ENCODE results near the gene APBB1. TPM values are rescaled to one million over a fixed set of nuclear protein-coding genes. Genes with fewer than 3 reads are reported as not detected.
A peak's percentile ranks its signal among the peaks of the same experiment; 100 is the strongest.

Gene APBB1
- total RNA-seq, 1 experiment from 2014 or later: 24.7 TPM

DNA sequence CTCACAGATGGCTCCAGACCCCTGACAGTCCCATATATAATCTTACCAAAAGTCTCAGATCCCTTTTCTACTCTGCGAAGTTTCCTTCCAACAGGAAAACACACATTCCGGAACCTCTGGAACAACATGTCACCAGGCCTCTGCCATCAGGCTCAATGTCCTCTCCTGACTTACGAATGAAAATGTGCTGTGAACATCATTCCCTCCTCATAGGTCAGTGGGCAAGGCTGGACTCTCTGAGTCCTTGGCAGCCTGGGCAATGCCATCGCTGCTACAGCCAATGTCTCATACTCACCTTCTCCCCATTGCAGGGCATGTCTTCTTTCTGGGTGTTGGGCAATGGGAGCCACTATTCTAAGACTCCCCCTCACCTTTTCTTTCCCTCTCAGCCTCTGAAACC, 23.5 kb upstream of the APBB1 start:
- no peaks in the 10 kb centered on the region for H3K36me3 ChIP-seq (ENCODE audit: low read depth, low read length)
- CTCF ChIA-PET: interaction anchor here (1.4 kb wide), 1 partner anchor 67 kb away, joined by 9 read pairs; no protein-coding TSS in a partner anchor
- TF ChIP-seq EZH2 (IDR thresholded peaks at IDR 0.05; ENCODE audit: low read length, unreplicated experiment) (no peak), EZH2phosphoT487 (IDR thresholded peaks at IDR 0.05; ENCODE audit: borderline replicate concordance, low read length) (no peak)
- TF ChIP-seq, protein P1, sequence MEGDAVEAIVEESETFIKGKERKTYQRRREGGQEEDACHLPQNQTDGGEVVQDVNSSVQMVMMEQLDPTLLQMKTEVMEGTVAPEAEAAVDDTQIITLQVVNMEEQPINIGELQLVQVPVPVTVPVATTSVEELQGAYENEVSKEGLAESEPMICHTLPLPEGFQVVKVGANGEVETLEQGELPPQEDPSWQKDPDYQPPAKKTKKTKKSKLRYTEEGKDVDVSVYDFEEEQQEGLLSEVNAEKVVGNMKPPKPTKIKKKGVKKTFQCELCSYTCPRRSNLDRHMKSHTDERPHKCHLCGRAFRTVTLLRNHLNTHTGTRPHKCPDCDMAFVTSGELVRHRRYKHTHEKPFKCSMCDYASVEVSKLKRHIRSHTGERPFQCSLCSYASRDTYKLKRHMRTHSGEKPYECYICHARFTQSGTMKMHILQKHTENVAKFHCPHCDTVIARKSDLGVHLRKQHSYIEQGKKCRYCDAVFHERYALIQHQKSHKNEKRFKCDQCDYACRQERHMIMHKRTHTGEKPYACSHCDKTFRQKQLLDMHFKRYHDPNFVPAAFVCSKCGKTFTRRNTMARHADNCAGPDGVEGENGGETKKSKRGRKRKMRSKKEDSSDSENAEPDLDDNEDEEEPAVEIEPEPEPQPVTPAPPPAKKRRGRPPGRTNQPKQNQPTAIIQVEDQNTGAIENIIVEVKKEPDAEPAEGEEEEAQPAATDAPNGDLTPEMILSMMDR (conservative IDR thresholded peaks at IDR 0.05; ENCODE audit: low read depth, low read length): no peak
- no peaks in the 10 kb centered on the region for H3K27me3 ChIP-seq (ENCODE audit: low read length)
- no peak overlapping the region for H3K4me2 ChIP-seq (ENCODE audit: low read length)
- POLR2A ChIA-PET (ENCODE audit: unreplicated experiment): no interaction called here
- no peak for ATAC-seq
- H3K9ac ChIP-seq (ENCODE audit: low read length): no peak overlapping the region
- no peak overlapping the region for H3K27ac ChIP-seq (ENCODE audit: low read length)
- intact Hi-C loops (cut with micrococcal nuclease): no loop called here
- no peak for DNase-seq
- no peaks in the 10 kb centered on the region for H3K9me3 ChIP-seq (ENCODE audit: low read length)
- H3K4me1 ChIP-seq (ENCODE audit: insufficient read depth, low read length): no peaks in the 10 kb centered on the region
- H2AFZ ChIP-seq (ENCODE audit: low read length): no peak overlapping the region
- H3F3A ChIP-seq (ENCODE audit: low read length, unreplicated experiment): no peaks in the 10 kb centered on the region
- H4K20me1 ChIP-seq (ENCODE audit: low read length): no peaks in the 10 kb centered on the region
- H3K4me3 ChIP-seq (ENCODE audit: low read length): no peak overlapping the region
- BruUV-seq (replicated peaks): no TSS peak
- H3K9me2 ChIP-seq (replicated peaks; ENCODE audit: low read length): no peaks in the 10 kb centered on the region
- H3K79me2 ChIP-seq (ENCODE audit: low read length): no peaks in the 10 kb centered on the region

DNA sequence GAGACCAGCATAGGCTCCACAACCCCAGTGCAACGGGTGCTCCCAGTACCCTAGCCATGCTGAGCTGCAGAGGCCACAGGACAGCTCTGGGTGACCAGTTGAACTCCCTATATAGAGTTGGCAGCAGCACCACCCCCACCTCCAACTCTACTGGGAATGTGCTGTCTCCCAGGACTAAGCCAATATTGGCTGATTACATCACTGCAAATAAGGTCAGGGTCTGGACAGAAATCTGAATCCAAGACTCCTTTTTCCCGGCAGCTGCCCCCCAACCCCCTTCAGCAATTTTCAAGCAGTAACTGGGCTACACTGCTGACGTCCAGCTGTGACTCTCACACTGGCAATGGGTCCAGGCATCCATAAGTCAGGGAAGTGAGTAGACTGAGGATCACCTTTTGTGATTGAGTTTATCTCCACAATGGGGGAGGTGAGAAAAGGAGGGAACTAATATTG, 22.0 kb upstream of the APBB1 start, which contains the start of gene HPX:
Gene HPX, minus strand, starts transcription at position 82 of the 453 bp plus-strand sequence. Its CDS starts 24 bp downstream, at position 58.
- no peak within 1 kb of the TSS for H3K4me2 ChIP-seq (ENCODE audit: low read length)
- no peaks in the 10 kb centered on the region for H3K36me3 ChIP-seq (ENCODE audit: low read depth, low read length)
- H4K20me1 ChIP-seq (ENCODE audit: low read length): no peaks in the 10 kb centered on the region
- no peaks in the 10 kb centered on the region for H3K4me1 ChIP-seq (ENCODE audit: insufficient read depth, low read length)
- no peaks in the 10 kb centered on the region for H3K9me3 ChIP-seq (ENCODE audit: low read length)
- no TSS peak for BruUV-seq (replicated peaks)
- intact Hi-C loops (cut with micrococcal nuclease): no loop called here
- no peak within 1 kb of the TSS for H3K27ac ChIP-seq (ENCODE audit: low read length)
- POLR2A ChIA-PET (ENCODE audit: unreplicated experiment): no interaction called here
- CTCF ChIA-PET: interaction anchor here (0.5 to 0.8 kb wide), 2 partner anchors 14 to 62 kb away, joined by 4 read pairs; no protein-coding TSS in a partner anchor
- no peaks in the 10 kb centered on the region for H3K9me2 ChIP-seq (replicated peaks; ENCODE audit: low read length)
- H3K4me3 ChIP-seq (ENCODE audit: low read length): no peak within 1 kb of the TSS
- no peaks in the 10 kb centered on the region for H3F3A ChIP-seq (ENCODE audit: low read length, unreplicated experiment)
- TF ChIP-seq EZH2phosphoT487 (IDR thresholded peaks at IDR 0.05; ENCODE audit: borderline replicate concordance, low read length) (no peak), EZH2 (IDR thresholded peaks at IDR 0.05; ENCODE audit: low read length, unreplicated experiment) (no peak)
- TF ChIP-seq, protein P1 (conservative IDR thresholded peaks at IDR 0.05; ENCODE audit: low read depth, low read length): no peak
- H3K9ac ChIP-seq (ENCODE audit: low read length): no peak within 1 kb of the TSS
- DNase-seq (no peak), ATAC-seq (no peak)
- no peaks in the 10 kb centered on the region for H3K79me2 ChIP-seq (ENCODE audit: low read length)
- H3K27me3 ChIP-seq (ENCODE audit: low read length): no peaks in the 10 kb centered on the region
- no peak within 1 kb of the TSS for H2AFZ ChIP-seq (ENCODE audit: low read length)

DNA sequence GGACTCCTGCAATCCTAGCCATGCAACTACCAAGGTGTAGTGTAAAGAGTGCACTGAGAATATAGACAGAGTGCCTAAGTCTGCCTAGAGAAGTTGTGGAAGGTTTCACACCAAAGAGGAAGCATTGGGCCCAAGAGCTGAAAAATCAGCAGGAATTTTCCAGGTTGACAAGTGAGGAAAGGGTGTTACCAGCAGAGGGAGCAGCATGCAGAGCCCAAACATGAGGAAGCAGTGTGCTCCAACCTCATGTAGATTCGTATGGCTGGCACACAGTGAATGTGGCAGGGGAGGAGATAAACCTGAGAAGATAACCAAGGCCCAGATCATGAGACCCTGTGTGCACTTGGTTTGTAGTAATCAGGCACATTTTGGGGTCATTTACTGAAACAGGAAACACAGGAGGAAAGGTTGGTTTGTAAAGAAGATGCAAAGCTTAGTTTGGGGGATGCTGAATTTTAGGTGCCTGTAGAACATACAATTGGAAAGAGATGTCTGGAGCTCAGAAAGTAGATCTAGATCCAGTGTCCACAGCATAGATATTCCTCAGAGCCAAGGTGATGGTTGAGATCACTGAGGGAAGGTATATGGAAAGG, 20.2 kb upstream of the APBB1 start:
- POLR2A ChIA-PET (ENCODE audit: unreplicated experiment): no interaction called here
- no peak overlapping the region for H3K9ac ChIP-seq (ENCODE audit: low read length)
- H4K20me1 ChIP-seq (ENCODE audit: low read length): no peaks in the 10 kb centered on the region
- H3K9me2 ChIP-seq (replicated peaks; ENCODE audit: low read length): no peaks in the 10 kb centered on the region
- H3K27ac ChIP-seq (ENCODE audit: low read length): no peak overlapping the region
- no peak overlapping the region for H3K4me3 ChIP-seq (ENCODE audit: low read length)
- no peaks in the 10 kb centered on the region for H3F3A ChIP-seq (ENCODE audit: low read length, unreplicated experiment)
- DNase-seq (peak; percentile 52), ATAC-seq (peak; percentile 46; the same call in 1 of the 2 replicates)
- no peak overlapping the region for H3K4me2 ChIP-seq (ENCODE audit: low read length)
- no peaks in the 10 kb centered on the region for H3K27me3 ChIP-seq (ENCODE audit: low read length)
- BruUV-seq (replicated peaks): no TSS peak
- no peaks in the 10 kb centered on the region for H3K4me1 ChIP-seq (ENCODE audit: insufficient read depth, low read length)
- no peaks in the 10 kb centered on the region for H3K9me3 ChIP-seq (ENCODE audit: low read length)
- CTCF ChIA-PET: interaction anchor here (1.0 to 1.2 kb wide), 2 partner anchors 20 to 60 kb away, joined by 3 to 5 read pairs; no protein-coding TSS in a partner anchor
- no peaks in the 10 kb centered on the region for H3K36me3 ChIP-seq (ENCODE audit: low read depth, low read length)
- H3K79me2 ChIP-seq (ENCODE audit: low read length): no peaks in the 10 kb centered on the region
- TF ChIP-seq EZH2phosphoT487 (IDR thresholded peaks at IDR 0.05; ENCODE audit: borderline replicate concordance, low read length): no peak
- TF ChIP-seq, protein P1 (conservative IDR thresholded peaks at IDR 0.05; ENCODE audit: low read depth, low read length): peak; percentile 66
- TF ChIP-seq EZH2 (IDR thresholded peaks at IDR 0.05; ENCODE audit: low read length, unreplicated experiment): no peak
- intact Hi-C loops (cut with micrococcal nuclease): loop anchor here (1.0 to 5.0 kb wide), 2 partner anchors 66 to 228 kb away; no protein-coding TSS in a partner anchor
- H2AFZ ChIP-seq (ENCODE audit: low read length): no peak overlapping the region; the same call in 1 of the 2 replicates
